Effector CD4-positive, alpha-beta T cell (primary cell): ENCODE results near the gene L2HGDH.

Source experiments
- DNase-seq: peaks from one replicate; pipeline ENCODE4 v3.0.0-alpha.2; 2020

The L2HGDH gene

GRCh38 chr14:50285861-50286260 lies 26.2 kb downstream of the L2HGDH start:
- no peak for DNase-seq

GRCh38 chr14:50272498-50272897 lies 39.5 kb downstream of the L2HGDH start:
- DNase-seq, result no peak

GRCh38 chr14:50270932-50271331 lies 41.1 kb downstream of the L2HGDH start:
- no peak for DNase-seq

GRCh38 chr14:50265029-50265428 lies 47.0 kb downstream of the L2HGDH start:
- no peak for DNase-seq

GRCh38 chr14:50263321-50263720 lies 48.7 kb downstream of the L2HGDH start:
- DNase-seq, result no peak

GRCh38 chr14:50262865-50263264 lies 49.2 kb downstream of the L2HGDH start:
- DNase-seq, result no peak

DNA sequence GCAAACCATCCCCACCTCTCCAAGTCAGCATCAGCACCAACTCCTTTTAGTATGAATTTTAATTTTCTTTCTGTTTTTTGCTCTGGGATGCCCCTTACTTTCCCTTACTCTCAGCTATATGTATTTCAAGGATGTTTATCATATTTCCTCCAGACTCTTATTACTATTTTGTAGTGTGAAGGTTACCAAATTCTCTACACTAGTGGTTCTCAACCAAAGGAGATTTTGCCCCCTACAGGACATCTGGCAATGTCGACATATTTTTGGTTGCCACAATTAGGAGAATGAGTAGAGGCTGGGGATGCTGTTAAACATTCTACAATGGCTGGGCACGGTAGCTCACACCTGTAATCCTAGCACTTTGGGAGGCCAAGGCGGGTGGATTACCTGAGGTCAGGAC lies 51.5 kb downstream of the L2HGDH start:
- DNase-seq, result no peak

GRCh38 chr14:50260072-50260471 lies 52.0 kb downstream of the L2HGDH start:
- no peak for DNase-seq

- no peak for DNase-seq
Measured at GRCh38 chr14:50257732-50258131, 54.3 kb downstream of the L2HGDH start.

DNA sequence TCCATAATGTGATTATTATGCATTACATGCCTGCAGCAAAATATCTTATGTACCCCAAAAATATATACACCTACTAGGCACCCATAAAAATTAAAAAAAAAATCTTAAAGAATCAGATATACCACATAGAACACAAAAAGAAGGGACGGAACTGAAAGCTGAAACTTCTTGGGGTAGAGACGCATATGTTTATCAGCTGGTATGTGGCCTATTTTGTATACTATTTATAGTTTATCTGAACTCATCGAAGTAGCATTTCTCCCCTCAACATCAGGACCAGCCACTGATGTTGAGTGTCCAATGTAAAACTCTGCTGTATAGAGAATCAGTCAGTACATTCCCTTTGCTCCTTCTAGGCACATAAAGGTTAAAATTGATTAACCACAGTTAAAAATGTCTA lies 57.8 kb downstream of the L2HGDH start:
- no peak for DNase-seq

DNA sequence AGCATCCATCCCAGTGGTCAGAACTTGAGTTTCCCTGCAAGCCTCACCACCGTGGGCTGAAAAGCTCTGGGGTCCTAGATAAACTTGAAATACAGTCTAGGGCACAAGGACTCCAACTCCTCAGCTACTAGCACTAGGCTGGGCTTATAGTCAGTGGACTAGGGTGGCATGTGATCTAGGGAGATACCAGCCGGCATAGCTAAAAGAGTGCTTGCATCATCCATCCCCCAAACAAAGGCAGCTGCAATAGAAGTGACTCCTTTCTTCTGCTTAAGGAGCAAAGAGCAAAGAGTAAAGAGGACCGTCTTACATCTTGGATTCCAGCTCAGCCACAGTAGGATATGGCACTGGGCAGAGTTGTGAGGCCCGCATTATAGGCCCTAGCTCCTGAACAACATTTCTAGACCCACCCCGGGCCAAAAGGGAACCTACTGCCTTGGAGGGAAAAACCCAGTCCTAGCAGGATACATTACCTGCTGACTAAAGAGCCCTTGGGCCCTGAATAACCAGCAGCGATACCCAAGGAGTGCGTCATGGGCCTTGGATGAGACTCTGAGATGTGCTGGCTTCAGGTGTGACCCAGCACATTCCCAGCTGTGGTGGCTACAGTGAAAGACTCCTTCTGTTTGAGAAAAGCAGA lies 62.8 kb downstream of the L2HGDH start:
- DNase-seq, result no peak

- no peak for DNase-seq
Measured at GRCh38 chr14:50247245-50247644, 64.8 kb downstream of the L2HGDH start.

GRCh38 chr14:50242566-50243310 lies 69.3 kb downstream of the L2HGDH start:
- DNase-seq, result no peak

DNA sequence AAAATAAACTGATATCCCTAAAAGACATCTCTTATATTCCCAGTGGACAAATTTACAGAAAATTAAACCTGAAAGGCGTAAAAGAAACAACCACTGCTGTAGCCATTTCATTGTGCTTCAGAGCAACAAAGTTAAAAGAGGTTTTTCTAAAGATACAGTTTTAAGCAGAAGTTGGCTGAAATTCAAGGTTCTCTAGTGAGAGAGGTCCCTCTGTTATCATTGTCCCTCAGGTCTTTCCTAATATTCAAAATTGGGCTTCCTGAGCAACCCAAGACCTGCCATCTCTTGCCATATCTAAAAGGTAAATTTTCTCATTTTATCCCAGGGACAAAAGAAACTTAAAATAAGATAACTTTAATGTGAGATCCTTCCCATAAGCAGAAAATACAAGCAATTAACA lies 69.9 kb downstream of the L2HGDH start:
- DNase-seq, result no peak

- no peak for DNase-seq
Measured at GRCh38 chr14:50237427-50237826, 74.6 kb downstream of the L2HGDH start.

DNA sequence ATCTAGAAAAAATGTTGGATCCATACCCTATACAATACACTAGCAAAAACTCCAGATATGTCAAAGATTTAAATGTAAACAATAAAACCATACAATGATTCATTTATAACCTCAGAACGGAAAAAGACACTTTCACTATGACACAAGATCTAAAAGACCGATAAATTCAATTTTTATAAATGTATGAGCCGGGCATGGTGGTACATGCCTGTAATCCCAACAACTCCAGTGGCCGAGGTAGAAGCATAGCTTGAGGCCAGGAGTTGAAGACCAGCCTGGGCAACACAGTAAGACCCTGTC lies 78.1 kb downstream of the L2HGDH start:
- no peak for DNase-seq

- no peak for DNase-seq
Measured at GRCh38 chr14:50233166-50233950, 78.7 kb downstream of the L2HGDH start.

DNA sequence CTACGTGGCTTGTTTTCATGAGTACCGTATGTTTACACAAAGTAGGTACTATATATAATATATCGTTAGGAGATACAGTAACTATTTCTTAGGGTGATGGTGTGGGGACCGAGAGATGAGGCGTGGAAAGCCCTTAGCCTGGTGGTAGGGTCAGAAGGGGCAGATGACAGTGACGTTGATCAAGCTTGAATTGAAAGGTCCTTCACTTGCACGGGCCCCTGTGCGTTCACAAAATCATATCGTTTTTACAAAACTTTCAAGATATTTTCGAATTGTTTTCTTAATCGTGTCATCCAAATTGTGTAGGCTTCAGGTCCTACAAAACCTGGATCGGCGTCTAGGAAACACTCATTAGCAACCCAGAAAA lies 79.8 kb downstream of the L2HGDH start:
- no peak for DNase-seq

DNA sequence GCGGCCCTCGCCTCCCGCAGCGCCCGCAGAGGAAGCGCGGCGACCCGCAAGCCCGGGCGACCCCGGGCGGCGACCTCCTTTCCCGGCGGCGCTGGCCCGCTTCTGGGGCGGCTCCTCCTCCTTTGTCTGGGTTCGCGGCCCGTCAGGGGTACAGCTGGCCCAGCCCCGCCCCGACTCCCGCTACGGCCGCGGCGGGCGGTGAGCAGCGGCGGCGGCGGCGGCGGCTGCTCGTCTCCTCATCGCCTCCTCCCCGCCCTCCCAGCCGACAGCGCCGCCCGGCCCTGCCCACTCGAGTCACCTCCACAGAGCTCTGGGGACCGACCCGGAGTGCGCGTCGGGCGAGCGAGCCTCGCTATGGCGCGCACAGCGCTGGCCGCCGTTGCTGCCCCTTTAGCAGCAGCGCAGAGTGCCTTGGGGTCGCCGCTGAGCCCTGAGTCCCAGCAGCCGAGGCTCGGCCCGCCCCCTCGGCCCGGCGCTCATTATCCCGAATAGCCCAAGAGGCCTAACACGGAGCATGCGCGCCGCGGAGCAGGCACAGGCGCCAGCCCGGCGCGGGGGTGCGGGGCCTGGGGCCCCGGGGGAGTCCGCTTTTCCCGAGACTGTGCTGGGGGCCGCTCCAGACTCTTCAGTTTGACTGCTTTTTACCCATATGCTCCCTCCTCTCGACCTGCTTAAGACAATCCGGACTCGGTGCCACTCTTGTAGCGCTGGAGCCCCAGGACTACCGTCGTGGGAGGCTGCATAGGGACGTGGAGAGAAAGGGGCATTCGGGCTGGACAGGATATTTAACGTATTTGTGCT lies 80.4 kb downstream of the L2HGDH start, which contains the start of gene SOS2:
TSS of gene SOS2 (minus strand) at position 104 of the 801 bp plus-strand sequence. CDS start 295 bp downstream, outside the sequence.
- peak; percentile 74 for DNase-seq

DNA sequence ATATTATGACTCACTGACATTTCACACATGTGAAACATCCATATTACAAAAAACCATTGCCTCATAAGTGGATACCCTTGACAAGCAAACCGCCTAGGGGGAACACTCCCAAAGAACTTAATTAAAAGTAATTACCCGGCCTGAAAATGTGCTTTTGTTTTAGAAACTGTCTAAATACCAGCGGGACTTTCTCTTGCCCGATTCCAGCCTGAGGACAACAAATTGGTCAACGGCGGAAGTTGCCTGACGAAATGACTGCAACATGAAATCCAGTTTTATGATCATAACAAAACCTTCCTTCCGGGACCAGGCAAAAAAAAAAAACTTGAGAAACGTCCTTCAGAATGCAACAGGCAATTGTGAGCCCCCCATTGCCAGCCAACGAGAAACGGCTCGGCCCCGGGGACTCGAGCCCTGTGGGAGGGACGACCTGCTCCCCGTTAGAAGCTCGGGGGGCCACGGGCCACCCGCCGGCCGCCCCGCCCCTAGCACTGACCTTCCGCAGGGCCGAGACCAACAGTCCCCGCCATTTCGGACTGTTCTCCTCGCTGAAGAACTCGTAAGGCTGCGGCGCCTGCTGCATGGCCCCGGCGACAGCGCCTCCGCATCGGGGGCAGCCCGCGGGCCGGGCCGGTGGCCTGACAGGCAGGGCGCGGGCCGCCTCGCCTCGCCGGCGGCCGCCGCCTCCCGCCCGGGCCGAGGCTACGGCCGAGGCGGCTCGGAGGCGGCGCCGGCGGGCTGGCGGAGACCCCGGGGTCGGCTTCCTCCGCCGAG lies 81.1 kb downstream of the L2HGDH start:
- DNase-seq, result peak; percentile 32

- DNase-seq, result no peak
Measured at GRCh38 chr14:50230401-50230700, 81.7 kb downstream of the L2HGDH start.

DNA sequence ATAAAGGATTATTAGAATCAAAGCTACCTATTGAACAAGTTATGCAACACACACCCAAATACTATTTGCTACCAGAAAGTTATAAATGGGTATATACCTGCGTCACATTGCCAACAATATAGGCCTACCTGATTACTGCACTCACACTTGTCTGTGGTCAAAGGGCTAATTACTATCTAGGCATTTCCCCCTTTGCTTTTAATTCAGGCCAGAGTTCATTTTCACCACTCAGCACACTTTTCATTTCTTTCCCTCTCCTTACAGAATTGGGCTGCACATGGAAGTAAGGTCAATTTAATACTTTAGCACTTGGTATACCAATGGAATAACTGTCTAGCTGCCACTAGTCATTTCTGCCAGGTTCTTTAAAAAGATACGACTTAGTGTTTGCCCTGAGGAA lies 82.3 kb downstream of the L2HGDH start:
- DNase-seq, result no peak

GRCh38 chr14:50228313-50228712 lies 83.7 kb downstream of the L2HGDH start:
- DNase-seq, result no peak
